HG03354 (cell line): ENCODE data around the gene SHANK2.

Experiments used
- ATAC-seq: cut with Tn5 transposase; IDR thresholded peaks from one replicate; pipeline ENCODE4 v1.9.1; 2021; ENCODE audit warnings: mild to moderate bottlenecking; ENCODE audit not compliant: unreplicated experiment, poor library complexity, severe bottlenecking

Gene SHANK2

GRCh38 chr11:71206186-71206585 is 46.2 kb downstream of the SHANK2 start:
- no peak for ATAC-seq

GRCh38 chr11:71204748-71205664 is 47.4 kb downstream of the SHANK2 start:
- ATAC-seq: no peak

- no peak for ATAC-seq
These were observed 48.1 kb downstream of the SHANK2 start for GRCh38 chr11:71204294-71204693.

- ATAC-seq: no peak
These were observed 48.7 kb downstream of the SHANK2 start for GRCh38 chr11:71203681-71204080.

GRCh38 chr11:71202966-71203365 is 49.4 kb downstream of the SHANK2 start:
- no peak for ATAC-seq

GRCh38 chr11:71202598-71202944 is 49.8 kb downstream of the SHANK2 start:
- no peak for ATAC-seq
